Dermis microvascular lymphatic vessel endothelial cell (primary cell): ENCODE data around the gene EN2. TPM values are rescaled to one million over a fixed set of nuclear protein-coding genes. Genes with fewer than 3 reads are reported as not detected.

Experiments
- DNase-seq, 2 donors: peaks; one replicate each; pipeline versions ENCODE4 v3.0.0 to v3.0.0-alpha.2; 2010; ENCODE audit warnings: low read depth in 2 of 2
- total RNA-seq: library from RNA; depleted of rRNA; stranded (reverse); fragments of >200 nt; gene quantifications from 2 replicates; pipeline ENCODE4 v1.2.1, GENCODE V29; 2014

The EN2 gene
- total RNA-seq = under 0.01 TPM in 1 of 2 replicates, not detected in the other

DNA sequence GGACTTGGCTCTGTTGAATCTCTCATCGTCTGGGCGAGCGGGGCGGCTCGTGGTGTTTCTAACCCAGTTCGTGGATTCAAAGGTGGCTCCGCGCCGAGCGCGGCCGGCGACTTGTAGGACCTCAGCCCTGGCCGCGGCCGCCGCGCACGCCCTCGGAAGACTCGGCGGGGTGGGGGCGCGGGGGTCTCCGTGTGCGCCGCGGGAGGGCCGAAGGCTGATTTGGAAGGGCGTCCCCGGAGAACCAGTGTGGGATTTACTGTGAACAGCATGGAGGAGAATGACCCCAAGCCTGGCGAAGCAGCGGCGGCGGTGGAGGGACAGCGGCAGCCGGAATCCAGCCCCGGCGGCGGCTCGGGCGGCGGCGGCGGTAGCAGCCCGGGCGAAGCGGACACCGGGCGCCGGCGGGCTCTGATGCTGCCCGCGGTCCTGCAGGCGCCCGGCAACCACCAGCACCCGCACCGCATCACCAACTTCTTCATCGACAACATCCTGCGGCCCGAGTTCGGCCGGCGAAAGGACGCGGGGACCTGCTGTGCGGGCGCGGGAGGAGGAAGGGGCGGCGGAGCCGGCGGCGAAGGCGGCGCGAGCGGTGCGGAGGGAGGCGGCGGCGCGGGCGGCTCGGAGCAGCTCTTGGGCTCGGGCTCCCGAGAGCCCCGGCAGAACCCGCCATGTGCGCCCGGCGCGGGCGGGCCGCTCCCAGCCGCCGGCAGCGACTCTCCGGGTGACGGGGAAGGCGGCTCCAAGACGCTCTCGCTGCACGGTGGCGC lies at the start of gene EN2:
Gene EN2 (plus strand): TSS at position 19 of the 767 bp plus-strand sequence. CDS start 249 bp downstream, at position 268.
- peak in 1 of 2 donors; percentile 16 for DNase-seq

DNA sequence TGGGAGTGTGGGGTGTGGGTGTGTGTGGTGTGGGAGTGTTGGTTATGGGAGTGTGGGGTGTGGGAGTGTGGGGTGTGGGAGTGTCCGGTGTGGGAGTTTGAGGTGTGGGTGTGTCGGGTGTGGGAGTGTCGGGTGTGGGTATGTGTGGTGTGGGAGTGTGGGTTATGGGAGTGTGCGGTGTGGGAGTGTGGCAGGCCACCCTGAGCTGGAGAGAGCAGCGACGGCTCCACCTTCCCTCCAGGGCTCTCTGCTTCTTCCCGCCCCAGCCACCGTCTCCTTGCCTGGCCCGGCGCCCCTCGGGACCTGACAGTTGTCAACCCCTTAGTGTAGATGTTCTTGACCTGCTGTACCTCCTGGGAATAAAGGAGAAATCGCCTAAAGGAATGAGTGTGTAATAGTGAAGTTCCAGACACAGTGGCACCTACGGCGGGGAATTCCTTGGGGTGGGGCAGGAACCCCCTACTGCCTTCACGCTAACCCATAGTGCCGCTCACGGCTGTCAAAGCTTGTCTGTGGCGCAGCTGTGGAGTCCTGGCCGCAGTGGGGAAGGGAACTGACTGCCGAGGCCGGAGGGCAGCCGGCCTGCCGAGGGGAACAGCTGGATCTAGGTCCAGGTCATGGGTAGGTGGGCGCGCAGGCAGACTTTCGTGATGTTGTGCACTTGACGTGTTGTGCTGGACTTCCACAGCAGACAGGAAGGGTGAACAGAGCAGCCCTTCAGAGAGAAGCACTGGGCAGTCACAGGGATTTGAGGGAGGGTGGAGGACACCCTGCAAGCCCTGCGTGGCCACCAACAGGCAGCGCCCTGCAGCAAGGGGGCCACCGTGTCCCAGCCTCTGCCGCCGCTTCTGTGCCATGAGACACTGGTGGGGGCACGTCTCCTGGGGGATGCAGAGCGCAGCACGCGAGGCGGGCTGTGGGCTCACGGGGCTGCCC lies 49.0 kb upstream of the EN2 start:
- no peak for DNase-seq

- no peak for DNase-seq
Observed at GRCh38 chr7:155409980-155410379, 47.9 kb upstream of the EN2 start.

DNA sequence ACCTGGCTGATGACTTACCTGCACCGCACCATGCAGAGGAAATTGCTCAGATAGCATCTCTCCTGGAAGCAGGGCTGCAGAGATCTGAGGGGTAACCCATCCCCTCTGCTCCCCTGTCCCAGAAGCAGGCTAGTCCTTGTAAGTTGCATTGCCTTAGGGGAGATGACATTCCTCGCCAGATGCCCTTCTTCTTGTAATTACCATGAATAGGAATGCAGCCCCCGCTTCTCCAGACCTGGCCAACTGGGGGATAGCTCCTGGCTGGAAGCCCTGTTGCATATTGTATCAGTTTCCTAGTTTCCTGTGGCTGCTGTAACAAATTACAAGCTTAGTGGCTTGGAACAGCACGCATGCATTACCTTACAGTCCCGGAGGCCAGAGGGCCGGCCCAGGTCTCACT lies 47.5 kb upstream of the EN2 start:
- no peak for DNase-seq

- no peak for DNase-seq
Observed at GRCh38 chr7:155411718-155412415, 46.1 kb upstream of the EN2 start.

GRCh38 chr7:155412416-155413253 lies 45.3 kb upstream of the EN2 start:
- peak; percentile 23 to 51 for DNase-seq

DNA sequence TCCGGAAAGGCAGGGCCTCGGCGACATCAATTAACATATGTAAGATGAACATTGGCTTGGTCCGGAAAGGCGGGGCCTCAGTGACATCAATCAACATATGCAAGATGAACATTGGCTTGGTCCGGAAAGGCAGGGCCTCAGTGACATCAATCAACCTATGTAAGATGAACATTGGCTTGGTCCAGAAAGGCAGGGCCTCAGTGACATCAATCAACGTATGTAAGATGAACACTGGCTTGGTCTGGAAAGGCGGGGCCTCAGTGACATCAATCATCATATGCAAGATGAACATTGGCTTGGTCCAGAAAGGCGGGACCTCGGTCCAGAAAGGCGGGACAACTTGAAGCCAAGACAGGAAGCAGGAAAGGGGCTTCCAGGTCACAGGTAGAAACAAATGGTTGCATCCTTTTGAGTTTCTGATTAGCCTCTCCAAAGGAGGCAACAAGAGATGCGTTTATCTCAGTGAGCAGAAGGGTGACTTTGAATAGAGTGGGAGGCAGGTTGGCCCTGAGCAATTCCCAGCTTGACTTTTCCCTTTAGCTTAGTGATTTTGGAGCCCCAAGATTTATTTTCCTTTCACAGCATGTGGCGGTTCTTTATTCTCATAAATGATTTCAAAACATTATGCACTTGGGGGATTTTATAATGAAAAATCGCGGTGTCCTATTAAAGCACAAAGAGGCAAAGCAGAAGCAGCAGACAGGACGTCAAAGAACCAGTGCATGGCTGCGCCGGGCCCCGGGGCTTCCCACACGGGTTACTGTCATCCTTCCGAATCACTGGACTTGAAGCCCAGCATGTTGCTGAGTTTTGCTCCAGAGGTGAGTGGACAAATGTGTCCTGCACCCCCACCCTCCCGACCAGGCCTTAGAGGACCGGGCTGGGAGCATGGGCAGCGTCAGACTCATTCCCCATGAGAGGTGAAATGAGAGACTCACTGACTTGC lies 43.1 kb upstream of the EN2 start:
- no peak for DNase-seq

GRCh38 chr7:155416646-155417380 lies 41.1 kb upstream of the EN2 start:
- DNase-seq = no peak

- no peak for DNase-seq
Observed at GRCh38 chr7:155418304-155418703, 39.6 kb upstream of the EN2 start.

- no peak for DNase-seq
Observed at GRCh38 chr7:155418941-155419755, 38.8 kb upstream of the EN2 start.

- no peak for DNase-seq
Observed at GRCh38 chr7:155420116-155420515, 37.8 kb upstream of the EN2 start.

GRCh38 chr7:155422151-155422550 lies 35.8 kb upstream of the EN2 start:
- no peak for DNase-seq

DNA sequence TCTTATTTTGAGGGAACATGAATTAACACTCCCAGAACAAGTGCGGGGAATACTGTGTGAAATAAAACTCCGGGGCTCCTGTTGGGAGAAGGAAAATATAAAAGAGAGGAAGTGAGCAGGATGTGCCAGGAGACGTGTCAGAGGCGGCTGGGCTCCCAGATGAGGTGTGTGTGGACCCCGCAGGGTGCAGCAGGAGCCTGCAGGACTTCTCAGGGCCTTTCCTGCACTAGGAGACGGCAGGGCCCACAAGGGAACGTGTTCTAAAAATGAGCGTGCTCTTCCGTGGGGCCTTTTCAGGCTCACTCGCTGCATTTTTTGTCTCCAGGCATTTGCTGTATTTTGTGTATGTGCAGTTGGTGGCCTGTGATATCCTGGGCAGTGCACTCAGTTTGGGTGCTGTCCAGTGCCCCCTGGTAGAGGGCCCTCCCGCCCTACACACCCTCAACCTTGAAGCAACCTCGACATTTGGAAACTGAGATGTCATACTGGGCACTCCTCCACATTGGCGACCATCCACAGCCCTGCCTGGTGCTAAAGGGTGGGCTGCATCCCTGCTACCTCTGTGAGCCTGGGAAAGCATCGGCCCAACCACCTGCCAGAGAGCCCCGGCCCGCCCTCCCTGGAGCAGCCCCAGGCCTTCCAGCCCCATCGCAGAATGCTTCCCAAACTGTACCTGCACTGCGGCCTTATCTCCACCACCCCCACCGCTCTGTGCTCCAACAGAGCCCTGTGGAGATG lies 35.2 kb upstream of the EN2 start:
- DNase-seq = no peak

DNA sequence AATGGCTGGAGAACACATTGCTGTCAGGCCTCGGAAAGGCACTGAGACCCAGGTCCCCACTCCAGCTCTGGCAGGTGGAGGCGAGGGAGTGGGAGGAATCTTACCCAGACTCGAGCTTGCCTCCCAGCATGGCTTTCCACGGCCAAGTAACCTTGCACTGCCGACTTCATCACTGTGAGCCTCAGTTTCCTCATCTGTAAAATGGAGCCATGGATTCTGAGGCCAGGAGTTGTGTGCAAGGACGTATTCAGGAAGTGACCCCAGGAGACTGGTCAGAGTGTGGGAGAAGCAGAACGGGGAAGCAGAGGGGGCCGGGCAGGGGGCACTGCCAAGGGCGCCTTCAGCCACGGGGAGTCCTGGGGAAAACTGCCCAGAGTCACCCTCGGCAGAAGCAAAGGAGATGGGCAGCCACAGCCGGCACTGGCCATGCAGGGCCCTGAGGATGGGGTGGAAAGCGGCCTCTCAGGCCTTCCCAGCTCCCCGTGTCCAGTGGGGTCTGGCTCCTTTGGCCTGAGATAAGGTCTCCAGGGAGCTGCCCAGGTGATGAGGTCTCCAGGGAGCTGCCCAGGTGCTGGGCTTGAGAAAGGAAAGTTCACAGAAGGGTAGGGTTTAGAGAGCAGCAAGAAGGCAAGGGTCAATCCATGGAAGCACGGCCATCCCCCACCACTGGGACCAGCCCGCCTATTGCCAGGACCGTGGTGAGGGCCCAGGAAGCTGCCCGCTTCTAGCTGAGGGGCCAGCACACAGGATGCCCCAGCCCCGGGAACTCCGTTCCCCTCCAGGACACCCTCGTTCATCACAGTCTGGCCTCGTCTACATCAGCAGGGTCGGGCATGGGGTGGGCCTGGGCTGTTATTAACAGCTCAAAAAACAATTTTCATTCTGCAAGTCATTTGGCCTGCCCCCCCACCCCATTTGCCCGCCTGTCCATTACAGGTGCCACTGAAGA lies 34.3 kb upstream of the EN2 start:
- no peak for DNase-seq

- no peak for DNase-seq
Observed at GRCh38 chr7:155424301-155425010, 33.5 kb upstream of the EN2 start.

DNA sequence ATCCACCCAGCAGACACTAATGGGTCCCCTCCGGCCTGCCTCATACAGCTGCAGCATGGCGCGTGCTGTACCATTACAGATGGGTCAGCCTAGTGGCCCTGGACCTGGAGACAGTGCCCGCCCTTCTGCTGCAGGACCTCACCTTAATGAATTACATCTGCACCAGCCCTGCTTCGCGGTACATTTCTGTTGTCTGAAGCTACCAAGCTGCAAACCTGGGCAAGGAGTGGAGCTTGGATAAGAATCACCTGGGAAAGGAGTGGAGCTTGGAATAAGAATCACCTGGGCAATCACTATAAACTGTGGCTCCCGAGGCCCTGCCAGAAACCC lies 33.0 kb upstream of the EN2 start:
- DNase-seq = no peak
